ENCODE measurements around the gene FKBP9. TPM values are rescaled to one million over a fixed set of nuclear protein-coding genes. Genes with fewer than 3 reads are reported as not detected.

FKBP9 gene, protein sequence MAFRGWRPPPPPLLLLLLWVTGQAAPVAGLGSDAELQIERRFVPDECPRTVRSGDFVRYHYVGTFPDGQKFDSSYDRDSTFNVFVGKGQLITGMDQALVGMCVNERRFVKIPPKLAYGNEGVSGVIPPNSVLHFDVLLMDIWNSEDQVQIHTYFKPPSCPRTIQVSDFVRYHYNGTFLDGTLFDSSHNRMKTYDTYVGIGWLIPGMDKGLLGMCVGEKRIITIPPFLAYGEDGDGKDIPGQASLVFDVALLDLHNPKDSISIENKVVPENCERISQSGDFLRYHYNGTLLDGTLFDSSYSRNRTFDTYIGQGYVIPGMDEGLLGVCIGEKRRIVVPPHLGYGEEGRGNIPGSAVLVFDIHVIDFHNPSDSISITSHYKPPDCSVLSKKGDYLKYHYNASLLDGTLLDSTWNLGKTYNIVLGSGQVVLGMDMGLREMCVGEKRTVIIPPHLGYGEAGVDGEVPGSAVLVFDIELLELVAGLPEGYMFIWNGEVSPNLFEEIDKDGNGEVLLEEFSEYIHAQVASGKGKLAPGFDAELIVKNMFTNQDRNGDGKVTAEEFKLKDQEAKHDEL
- polyA plus RNA-seq (2013, experiment 1 of 2): 165 TPM
- 168 TPM for polyA plus RNA-seq (2013, experiment 2 of 2)

DNA sequence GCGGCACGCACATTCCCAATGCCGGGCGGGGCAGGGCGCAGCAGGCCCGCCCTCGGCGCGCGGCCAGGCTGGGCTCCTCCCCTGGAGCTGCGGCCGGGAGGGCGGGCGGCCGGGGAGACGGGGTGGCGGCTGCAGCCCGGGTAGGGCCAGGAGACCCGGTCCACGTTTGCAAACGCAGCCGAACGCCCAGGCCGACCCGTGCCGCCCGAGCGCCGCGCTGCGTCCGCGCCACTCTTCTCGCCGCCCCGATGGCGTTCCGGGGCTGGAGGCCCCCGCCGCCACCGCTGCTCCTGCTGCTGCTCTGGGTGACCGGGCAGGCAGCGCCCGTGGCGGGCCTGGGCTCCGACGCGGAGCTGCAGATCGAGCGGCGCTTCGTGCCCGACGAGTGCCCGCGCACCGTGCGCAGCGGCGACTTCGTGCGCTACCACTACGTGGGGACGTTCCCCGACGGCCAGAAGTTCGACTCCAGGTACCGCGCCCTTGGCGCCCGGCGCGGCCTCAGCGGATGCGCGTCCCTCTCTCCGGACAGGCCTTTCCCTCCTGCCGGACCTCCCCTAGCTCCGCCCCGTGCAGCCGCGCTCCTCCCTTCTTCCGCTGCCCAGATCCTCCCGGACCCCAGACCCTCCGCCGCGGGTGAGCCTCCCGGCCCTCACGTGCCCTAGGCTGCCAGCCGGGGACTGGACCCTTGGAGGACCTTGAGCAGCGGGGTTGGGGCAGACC lies at the start of gene FKBP9:
Gene FKBP9 (plus strand): TSS at position 115 of the 720 bp plus-strand sequence. CDS start 134 bp downstream, at position 249.
- Histone ChIP-seq H3K4me3 (ENCODE audit: insufficient read depth in 1 of 2, low read depth in 1 of 2, low read length in 2 of 2) (peak within 1 kb of the TSS; percentile 87 to 98), H4K91ac (ENCODE audit: low read length) (peak within 1 kb of the TSS; percentile 98), H2BK15ac (ENCODE audit: low read depth, poor library complexity, severe bottlenecking) (peak within 1 kb of the TSS; percentile 88), H3K23ac (ENCODE audit: low read length in 2 of 2) (peak within 1 kb of the TSS; percentile 30 to 83), H3K79me1 (replicated peaks; ENCODE audit: low read length, poor library complexity, severe bottlenecking) (peaks cover 6% of the 10 kb centered on the region), H3K27me3 (ENCODE audit: control insufficient read depth in 1 of 2, insufficient read depth in 1 of 2, low read length in 2 of 2) (no peaks in the 10 kb centered on the region), H3K4me2 (ENCODE audit: low read length, poor library complexity, severe bottlenecking) (peak within 1 kb of the TSS; percentile 79), H3K27ac (ENCODE audit: low read length, poor library complexity, severe bottlenecking) (peak within 1 kb of the TSS; percentile 49), H2BK12ac (ENCODE audit: low read length in 2 of 2) (peak within 1 kb of the TSS in 1 of 2 experiments; percentile 59), H3K14ac (ENCODE audit: low read length in 2 of 2) (peak within 1 kb of the TSS in 1 of 2 experiments; percentile 100), H3K9ac (ENCODE audit: low read length) (peak within 1 kb of the TSS; percentile 94), H3K36me3 (ENCODE audit: control insufficient read depth in 1 of 2, insufficient read depth in 2 of 2, low read depth in 1 of 2, low read length in 2 of 2) (peaks cover 0 to 4% of the 10 kb centered on the region in 2 experiments), H3K4ac (ENCODE audit: low read depth in 1 of 2, low read length in 2 of 2) (peak within 1 kb of the TSS; percentile 97 to 98), H4K8ac (ENCODE audit: low read length) (peak within 1 kb of the TSS; percentile 100), H3K4me1 (ENCODE audit: control insufficient read depth, insufficient read depth, low read depth, low read length) (peaks cover 7% of the 10 kb centered on the region), H2BK5ac (ENCODE audit: low read depth, low read length, poor library complexity, severe bottlenecking) (peak within 1 kb of the TSS; percentile 74), H2AFZ (ENCODE audit: low read depth, low read length) (peak within 1 kb of the TSS; percentile 90), H2AK5ac (ENCODE audit: low read length, severe bottlenecking) (no peak within 1 kb of the TSS), H2BK120ac (ENCODE audit: low read depth, low read length) (peak within 1 kb of the TSS; percentile 92), H3K18ac (ENCODE audit: low read depth in 1 of 2, low read length in 2 of 2) (peak within 1 kb of the TSS; percentile 99 to 100), H3K9me3 (ENCODE audit: control insufficient read depth, low read length) (no peaks in the 10 kb centered on the region)
- DNase-seq: peak; percentile 85
- under 1% methylated on average over 79 of the region's 91 CpGs for WGBS

DNA sequence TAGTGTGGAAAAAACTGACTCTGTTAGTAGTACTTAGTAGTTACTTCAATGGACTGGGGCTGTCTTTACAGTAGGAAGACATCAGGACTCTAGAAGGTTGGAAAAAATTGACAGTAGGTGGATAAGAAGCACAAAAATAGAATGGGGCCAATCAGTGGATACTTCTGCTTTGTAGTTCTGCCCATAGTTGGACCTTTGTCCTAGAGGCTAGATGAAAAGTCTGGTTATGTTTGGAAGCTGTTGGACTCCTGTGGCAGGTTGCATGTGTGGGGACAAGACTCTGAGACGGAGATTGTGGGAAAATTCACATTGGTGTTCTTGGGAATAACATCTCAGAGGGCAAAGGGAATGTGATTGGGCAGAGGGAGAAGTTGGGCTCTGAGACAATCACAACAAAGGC lies 47.0 kb upstream of the FKBP9 start:
- Histone ChIP-seq H3K4me2 (ENCODE audit: low read length, poor library complexity, severe bottlenecking) (no peak overlapping the region), H2BK15ac (ENCODE audit: low read depth, poor library complexity, severe bottlenecking) (no peak overlapping the region), H3K9me3 (ENCODE audit: control insufficient read depth, low read length) (no peaks in the 10 kb centered on the region), H3K4ac (ENCODE audit: low read depth in 1 of 2, low read length in 2 of 2) (no peak overlapping the region), H3K36me3 (ENCODE audit: control insufficient read depth in 1 of 2, insufficient read depth in 2 of 2, low read depth in 1 of 2, low read length in 2 of 2) (peaks cover 12 to 19% of the 10 kb centered on the region in 2 experiments), H3K23ac (ENCODE audit: low read length in 2 of 2) (no peak overlapping the region), H3K27me3 (ENCODE audit: control insufficient read depth in 1 of 2, insufficient read depth in 1 of 2, low read length in 2 of 2) (no peaks in the 10 kb centered on the region), H3K18ac (ENCODE audit: low read depth in 1 of 2, low read length in 2 of 2) (no peak overlapping the region), H4K8ac (ENCODE audit: low read length) (no peak overlapping the region), H2BK120ac (ENCODE audit: low read depth, low read length) (no peak overlapping the region), H2AK5ac (ENCODE audit: low read length, severe bottlenecking) (no peak overlapping the region), H3K14ac (ENCODE audit: low read length in 2 of 2) (no peak overlapping the region), H3K4me3 (ENCODE audit: insufficient read depth in 1 of 2, low read depth in 1 of 2, low read length in 2 of 2) (no peak overlapping the region), H2BK5ac (ENCODE audit: low read depth, low read length, poor library complexity, severe bottlenecking) (no peak overlapping the region), H4K91ac (ENCODE audit: low read length) (no peak overlapping the region), H2BK12ac (ENCODE audit: low read length in 2 of 2) (no peak overlapping the region), H3K27ac (ENCODE audit: low read length, poor library complexity, severe bottlenecking) (no peak overlapping the region), H2AFZ (ENCODE audit: low read depth, low read length) (no peak overlapping the region), H3K9ac (ENCODE audit: low read length) (no peak overlapping the region), H3K4me1 (ENCODE audit: control insufficient read depth, insufficient read depth, low read depth, low read length) (no peaks in the 10 kb centered on the region), H3K79me1 (replicated peaks; ENCODE audit: low read length, poor library complexity, severe bottlenecking) (no peaks in the 10 kb centered on the region)
- 86% methylated on average over 1 of the region's 1 CpG for WGBS
- no peak for DNase-seq

DNA sequence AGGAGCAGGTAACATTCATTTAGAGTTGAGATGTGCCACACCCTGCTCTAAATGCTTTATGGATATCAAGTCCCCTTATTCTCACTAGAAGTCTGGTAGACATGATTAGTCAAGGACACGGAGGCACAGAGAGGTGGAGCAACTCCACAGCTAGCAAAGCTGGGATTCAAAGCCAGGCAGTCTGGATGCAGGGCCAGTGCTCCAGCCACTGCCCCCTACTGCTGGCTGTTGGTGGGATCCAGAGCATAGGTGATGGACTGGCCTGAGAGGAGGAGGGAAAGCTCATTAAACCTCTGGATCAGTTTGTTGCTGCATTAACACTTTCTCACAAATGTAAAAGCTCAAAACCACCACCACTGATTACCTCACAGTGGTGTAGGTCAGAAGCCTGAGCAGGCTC lies 43.1 kb upstream of the FKBP9 start:
- H2AFZ ChIP-seq (ENCODE audit: low read depth, low read length): no peak overlapping the region
- 20% methylated on average over 1 of the region's 1 CpG for WGBS
- no peak overlapping the region for H2AK5ac ChIP-seq (ENCODE audit: low read length, severe bottlenecking)
- no peak overlapping the region for H3K23ac ChIP-seq (ENCODE audit: low read length in 2 of 2)
- H2BK15ac ChIP-seq (ENCODE audit: low read depth, poor library complexity, severe bottlenecking): no peak overlapping the region
- H3K9me3 ChIP-seq (ENCODE audit: control insufficient read depth, low read length): no peaks in the 10 kb centered on the region
- H3K18ac ChIP-seq (ENCODE audit: low read depth in 1 of 2, low read length in 2 of 2): no peak overlapping the region
- H4K8ac ChIP-seq (ENCODE audit: low read length): no peak overlapping the region
- no peak overlapping the region for H3K27ac ChIP-seq (ENCODE audit: low read length, poor library complexity, severe bottlenecking)
- no peak overlapping the region for H2BK5ac ChIP-seq (ENCODE audit: low read depth, low read length, poor library complexity, severe bottlenecking)
- H3K27me3 ChIP-seq (ENCODE audit: control insufficient read depth in 1 of 2, insufficient read depth in 1 of 2, low read length in 2 of 2): no peaks in the 10 kb centered on the region
- H3K4me1 ChIP-seq (ENCODE audit: control insufficient read depth, insufficient read depth, low read depth, low read length): no peaks in the 10 kb centered on the region
- H3K4me2 ChIP-seq (ENCODE audit: low read length, poor library complexity, severe bottlenecking): no peak overlapping the region
- no peak overlapping the region for H2BK120ac ChIP-seq (ENCODE audit: low read depth, low read length)
- H3K36me3 ChIP-seq (ENCODE audit: control insufficient read depth in 1 of 2, insufficient read depth in 2 of 2, low read depth in 1 of 2, low read length in 2 of 2): peaks cover 30 to 56% of the 10 kb centered on the region in 2 experiments
- H3K79me1 ChIP-seq (replicated peaks; ENCODE audit: low read length, poor library complexity, severe bottlenecking): no peaks in the 10 kb centered on the region
- H4K91ac ChIP-seq (ENCODE audit: low read length): no peak overlapping the region
- no peak overlapping the region for H3K4me3 ChIP-seq (ENCODE audit: insufficient read depth in 1 of 2, low read depth in 1 of 2, low read length in 2 of 2)
- no peak for DNase-seq
- H3K9ac ChIP-seq (ENCODE audit: low read length): no peak overlapping the region
- no peak overlapping the region for H3K14ac ChIP-seq (ENCODE audit: low read length in 2 of 2)
- no peak overlapping the region for H2BK12ac ChIP-seq (ENCODE audit: low read length in 2 of 2)
- no peak overlapping the region for H3K4ac ChIP-seq (ENCODE audit: low read depth in 1 of 2, low read length in 2 of 2)

All from mesenchymal stem cell (in vitro differentiated cells and primary cell).